Measurements from ENCODE around the gene SEPTIN7.

DNA sequence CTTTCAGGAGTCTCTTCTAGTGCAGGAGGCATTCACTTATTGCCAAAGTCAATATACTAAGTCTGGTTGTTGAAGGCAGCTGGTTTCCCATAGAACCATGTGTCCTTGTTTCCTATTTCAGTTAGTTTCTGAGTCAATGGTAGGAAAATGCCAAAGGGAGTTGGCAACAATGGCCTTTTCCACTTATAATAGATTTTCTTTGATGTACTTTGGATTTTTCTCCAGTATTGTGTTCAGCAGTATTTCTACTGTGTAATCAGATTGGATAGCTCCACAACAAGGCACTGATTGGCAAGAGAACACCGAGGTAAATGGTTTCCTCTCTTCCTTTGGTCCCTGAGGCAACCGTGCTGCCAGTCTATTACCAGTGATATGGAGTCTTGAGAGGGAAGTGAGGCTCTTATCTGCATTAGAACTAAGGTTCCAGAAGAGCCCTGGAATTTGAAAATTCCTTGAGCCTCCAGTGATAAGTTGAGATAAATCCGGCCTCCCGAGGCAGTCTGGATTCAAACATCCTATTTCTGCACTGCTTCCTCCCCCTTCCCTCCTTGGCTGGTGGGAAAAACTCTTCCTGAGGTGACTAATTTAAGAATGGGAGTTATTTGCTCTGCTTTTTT, 7.9 kb upstream of the SEPTIN7 start:
- TF ChIP-seq, protein P1, sequence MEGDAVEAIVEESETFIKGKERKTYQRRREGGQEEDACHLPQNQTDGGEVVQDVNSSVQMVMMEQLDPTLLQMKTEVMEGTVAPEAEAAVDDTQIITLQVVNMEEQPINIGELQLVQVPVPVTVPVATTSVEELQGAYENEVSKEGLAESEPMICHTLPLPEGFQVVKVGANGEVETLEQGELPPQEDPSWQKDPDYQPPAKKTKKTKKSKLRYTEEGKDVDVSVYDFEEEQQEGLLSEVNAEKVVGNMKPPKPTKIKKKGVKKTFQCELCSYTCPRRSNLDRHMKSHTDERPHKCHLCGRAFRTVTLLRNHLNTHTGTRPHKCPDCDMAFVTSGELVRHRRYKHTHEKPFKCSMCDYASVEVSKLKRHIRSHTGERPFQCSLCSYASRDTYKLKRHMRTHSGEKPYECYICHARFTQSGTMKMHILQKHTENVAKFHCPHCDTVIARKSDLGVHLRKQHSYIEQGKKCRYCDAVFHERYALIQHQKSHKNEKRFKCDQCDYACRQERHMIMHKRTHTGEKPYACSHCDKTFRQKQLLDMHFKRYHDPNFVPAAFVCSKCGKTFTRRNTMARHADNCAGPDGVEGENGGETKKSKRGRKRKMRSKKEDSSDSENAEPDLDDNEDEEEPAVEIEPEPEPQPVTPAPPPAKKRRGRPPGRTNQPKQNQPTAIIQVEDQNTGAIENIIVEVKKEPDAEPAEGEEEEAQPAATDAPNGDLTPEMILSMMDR (IDR thresholded peaks at IDR 0.05 in 8 of 11, conservative IDR thresholded peaks at IDR 0.05 in 3 of 11) = no peak
- TF ChIP-seq POLR2AphosphoS5 (IDR thresholded peaks at IDR 0.05) (no peak), POLR2A (IDR thresholded peaks at IDR 0.05) (no peak)

Measured in spleen (tissue), 7 donors.